Measurements from ENCODE around the gene NFKB1. TPM values are rescaled to one million over a fixed set of nuclear protein-coding genes. Genes with fewer than 3 reads are reported as not detected.

NFKB1 gene
- total and polyA plus RNA-seq, 8 donors, result 7.0 to 33.5 (median 15.4) TPM

DNA sequence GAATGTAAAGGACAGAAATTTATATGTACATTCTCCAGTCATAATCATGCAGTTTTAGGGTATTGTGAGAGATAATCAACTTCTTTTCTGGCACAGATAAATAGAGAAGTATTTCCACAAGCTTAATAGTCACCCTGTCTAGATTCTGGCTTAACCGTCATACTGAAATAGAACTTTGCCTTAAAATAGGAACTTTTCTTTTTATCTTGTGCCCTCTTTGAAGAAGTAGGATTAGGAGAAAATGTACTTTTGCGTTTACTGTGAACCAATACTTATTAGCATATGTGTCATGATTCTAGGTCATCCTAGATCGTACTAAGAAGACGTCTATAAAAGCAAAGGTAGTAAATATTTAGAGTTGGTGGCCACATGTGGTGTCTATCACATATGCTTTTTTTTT lies 95.4 kb downstream of the NFKB1 start:
- Histone ChIP-seq H3K4me3 (no peak overlapping the region), H3K36me3 (peaks cover 3 to 43% (median 7%) of the 10 kb centered on the region in 3 donors), H3K27me3 (no peaks in the 10 kb centered on the region), H3K27ac (no peak overlapping the region), H3K9me3 (no peaks in the 10 kb centered on the region), H3K4me1 (no peaks in the 10 kb centered on the region)
- ATAC-seq, result no peak
- intact Hi-C loops (cut with DNase I), result no loop called here
- TF ChIP-seq, protein P1, sequence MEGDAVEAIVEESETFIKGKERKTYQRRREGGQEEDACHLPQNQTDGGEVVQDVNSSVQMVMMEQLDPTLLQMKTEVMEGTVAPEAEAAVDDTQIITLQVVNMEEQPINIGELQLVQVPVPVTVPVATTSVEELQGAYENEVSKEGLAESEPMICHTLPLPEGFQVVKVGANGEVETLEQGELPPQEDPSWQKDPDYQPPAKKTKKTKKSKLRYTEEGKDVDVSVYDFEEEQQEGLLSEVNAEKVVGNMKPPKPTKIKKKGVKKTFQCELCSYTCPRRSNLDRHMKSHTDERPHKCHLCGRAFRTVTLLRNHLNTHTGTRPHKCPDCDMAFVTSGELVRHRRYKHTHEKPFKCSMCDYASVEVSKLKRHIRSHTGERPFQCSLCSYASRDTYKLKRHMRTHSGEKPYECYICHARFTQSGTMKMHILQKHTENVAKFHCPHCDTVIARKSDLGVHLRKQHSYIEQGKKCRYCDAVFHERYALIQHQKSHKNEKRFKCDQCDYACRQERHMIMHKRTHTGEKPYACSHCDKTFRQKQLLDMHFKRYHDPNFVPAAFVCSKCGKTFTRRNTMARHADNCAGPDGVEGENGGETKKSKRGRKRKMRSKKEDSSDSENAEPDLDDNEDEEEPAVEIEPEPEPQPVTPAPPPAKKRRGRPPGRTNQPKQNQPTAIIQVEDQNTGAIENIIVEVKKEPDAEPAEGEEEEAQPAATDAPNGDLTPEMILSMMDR (IDR thresholded peaks at IDR 0.05), result no peak
- no peak for DNase-seq
- no peak for FAIRE-seq
- 95% methylated on average over 4 of the region's 4 CpGs for WGBS, 2 donors

GRCh38 chr4:102598086-102598761 lies 97.1 kb downstream of the NFKB1 start:
- Histone ChIP-seq H3K27me3 (no peaks in the 10 kb centered on the region), H3K4me1 (no peaks in the 10 kb centered on the region), H3K27ac (no peak overlapping the region), H3K4me3 (no peak overlapping the region), H3K9me3 (no peaks in the 10 kb centered on the region), H3K36me3 (peaks cover 3 to 44% (median 7%) of the 10 kb centered on the region in 3 donors)
- DNase-seq (no peak), FAIRE-seq (no peak), ATAC-seq (no peak)
- TF ChIP-seq, protein P1 (IDR thresholded peaks at IDR 0.05), result no peak
- 90 to 95% methylated on average over 1 of the region's 1 CpG for WGBS, 2 donors
- intact Hi-C loops (cut with DNase I), result no loop called here

DNA sequence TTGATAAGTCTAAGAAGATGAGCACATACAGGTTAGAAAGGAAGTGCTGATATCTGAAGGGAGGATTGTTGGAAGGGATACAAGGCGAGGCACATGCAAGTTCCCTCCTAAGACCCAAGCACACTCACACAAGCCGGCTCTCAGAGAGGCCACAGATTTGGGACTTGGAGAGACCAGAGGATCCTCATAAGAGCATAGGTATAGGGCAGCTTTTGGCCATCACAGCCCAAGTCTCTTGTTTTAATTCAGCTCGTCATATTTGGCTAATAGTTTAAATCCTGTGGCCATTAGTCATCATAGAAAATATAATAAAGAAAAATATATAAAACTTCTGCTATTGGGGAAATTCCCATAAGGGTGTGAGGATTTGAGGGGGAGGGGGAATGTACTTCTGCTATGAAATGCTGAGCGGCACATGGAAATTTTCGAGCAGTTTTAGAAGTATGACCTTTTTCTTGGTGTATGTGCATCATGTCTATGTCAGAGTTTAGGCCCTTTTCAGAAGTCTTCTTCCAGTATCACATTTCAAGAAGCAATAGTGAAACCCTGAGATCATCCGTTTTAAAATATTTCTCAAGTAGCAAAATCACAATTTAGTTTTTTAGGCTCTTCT lies 97.7 kb downstream of the NFKB1 start:
- intact Hi-C loops (cut with DNase I), result no loop called here
- H3K27ac ChIP-seq, result no peak overlapping the region
- H3K9me3 ChIP-seq, result no peaks in the 10 kb centered on the region
- H3K4me1 ChIP-seq, result no peaks in the 10 kb centered on the region
- ATAC-seq (no peak), DNase-seq (no peak), FAIRE-seq (no peak)
- no peak overlapping the region for H3K4me3 ChIP-seq
- H3K36me3 ChIP-seq, result peaks cover 3 to 50% (median 7%) of the 10 kb centered on the region in 3 donors
- 87 to 92% methylated on average over 6 of the region's 6 CpGs for WGBS, 2 donors
- H3K27me3 ChIP-seq, result no peaks in the 10 kb centered on the region
- TF ChIP-seq, protein P1 (IDR thresholded peaks at IDR 0.05), result no peak

DNA sequence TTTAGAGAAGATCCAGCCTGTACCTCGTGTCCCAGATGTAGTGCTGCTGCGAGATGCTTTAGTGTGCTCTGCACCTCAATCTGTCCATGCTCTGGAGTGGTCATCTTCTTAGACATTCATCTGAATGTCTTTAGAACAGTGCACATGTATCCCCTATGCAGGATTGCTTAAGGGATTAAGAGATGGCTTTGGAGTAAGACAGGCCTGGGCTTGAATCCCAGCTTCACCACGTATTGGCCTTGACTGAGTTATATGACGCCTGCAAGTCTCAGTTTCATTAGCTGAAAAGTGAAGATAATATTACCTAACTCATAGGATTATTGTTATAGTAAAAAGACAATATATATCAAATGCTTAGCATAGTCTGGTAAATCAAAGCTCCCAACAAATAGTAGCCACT lies 98.3 kb downstream of the NFKB1 start:
- Histone ChIP-seq H3K27ac (no peak overlapping the region), H3K9me3 (no peaks in the 10 kb centered on the region), H3K4me1 (no peaks in the 10 kb centered on the region), H3K4me3 (no peak overlapping the region), H3K27me3 (no peaks in the 10 kb centered on the region), H3K36me3 (peaks cover 3 to 51% (median 7%) of the 10 kb centered on the region in 3 donors)
- TF ChIP-seq, protein P1 (IDR thresholded peaks at IDR 0.05), result no peak
- DNase-seq (no peak), FAIRE-seq (no peak), ATAC-seq (no peak)
- 83% methylated on average over 4 of the region's 4 CpGs for WGBS, 2 donors
- intact Hi-C loops (cut with DNase I), result no loop called here

DNA sequence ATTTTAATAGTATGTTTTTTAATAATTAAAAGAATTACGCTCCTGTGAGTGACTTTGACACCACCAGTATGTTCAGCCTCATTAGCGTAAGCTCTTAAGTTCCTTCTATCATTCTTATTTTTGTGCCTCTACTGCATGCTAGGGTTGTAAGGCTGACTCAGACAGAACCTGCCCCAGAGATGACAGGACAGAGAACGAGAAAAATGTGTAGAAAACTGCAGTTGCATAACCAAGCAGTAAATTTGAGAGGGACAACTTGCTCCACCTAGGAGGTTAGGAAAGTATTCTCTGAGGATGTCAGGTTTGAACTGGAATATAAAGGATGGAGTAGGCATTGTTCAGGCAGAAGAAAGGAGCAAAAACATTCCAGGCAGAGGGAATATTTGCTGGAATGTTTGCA lies 98.7 kb downstream of the NFKB1 start:
- TF ChIP-seq, protein P1 (IDR thresholded peaks at IDR 0.05), result no peak
- no peak for DNase-seq
- Histone ChIP-seq H3K27me3 (no peaks in the 10 kb centered on the region), H3K4me3 (no peak overlapping the region), H3K4me1 (no peaks in the 10 kb centered on the region), H3K27ac (no peak overlapping the region), H3K9me3 (no peaks in the 10 kb centered on the region), H3K36me3 (peaks cover 3 to 48% (median 7%) of the 10 kb centered on the region in 3 donors)
- WGBS, 2 donors, result 91 to 96% methylated on average over 3 of the region's 3 CpGs
- intact Hi-C loops (cut with DNase I), result no loop called here
- FAIRE-seq, result no peak
- ATAC-seq, result no peak
